Activated T-cell treated with anti-CD3 and anti-CD28 coated beads, Interleukin-2, amount 50 U/mL, for 4 hours (primary cell): ENCODE data around the gene UBLCP1. TPM values are rescaled to one million over a fixed set of nuclear protein-coding genes. Genes with fewer than 3 reads are reported as not detected.
"Not testable (repeated sequence)": the region's sequence is repeated elsewhere in the genome, so short reads cannot be mapped to it uniquely, and the experiment has no call there.

ENCODE experiments used
- ATAC-seq, 2 donors: fragments of 200-7000 bp; cut with Tn5 transposase; one replicate each; pipeline ENCODE4 v1.10.0; 2021
- DNase-seq: peaks from one replicate; pipeline ENCODE4 v3.0.0-alpha.2; 2020
- H3K27me3 Mint-ChIP-seq: one replicate; pipeline ENCODE4 v1.8.0; 2021; ENCODE audit warnings: low read depth, mixed read lengths
- H3K36me3 Mint-ChIP-seq: one replicate; pipeline ENCODE4 v1.8.0; 2022; ENCODE audit warnings: mixed read lengths; ENCODE audit not compliant: insufficient read depth
- H3K4me1 Mint-ChIP-seq: one replicate; pipeline ENCODE4 v1.8.0; 2021; ENCODE audit warnings: low read depth, mixed read lengths
- H3K4me3 Mint-ChIP-seq: one replicate; pipeline ENCODE4 v1.8.0; 2021; ENCODE audit warnings: mild to moderate bottlenecking, moderate library complexity, mixed read lengths
- H3K9me3 Mint-ChIP-seq: one replicate; pipeline ENCODE4 v1.8.0; 2021; ENCODE audit warnings: mixed read lengths
- total RNA-seq, 3 donors: library from RNA; stranded (reverse); gene quantifications; one replicate each; pipeline ENCODE4 v1.2.1, GENCODE V29; 2021

UBLCP1 gene
- total RNA-seq: 10 to 100 TPM; 39.7 to 43.9 (median 42.7) TPM

- Mint-ChIP-seq H3K4me3 (peak within 1 kb of the TSS; percentile 96), H3K36me3 (peaks cover 21% of the 10 kb centered on the region), H3K27me3 (no peaks in the 10 kb centered on the region), H3K4me1 (peaks cover 40% of the 10 kb centered on the region), H3K9me3 (no peaks in the 10 kb centered on the region)
- ATAC-seq: peak; percentile 90
- peak; percentile 64 for DNase-seq
These were observed at the start of gene UBLCP1 for GRCh38 chr5:159262859-159263568. Gene UBLCP1, plus strand, starts transcription at chr5:159263290. Its CDS starts 5,626 bp downstream, at chr5:159268916.

- Mint-ChIP-seq H3K36me3 (no peaks in the 10 kb centered on the region), H3K4me3 (no peak overlapping the region), H3K4me1 (peaks cover 17% of the 10 kb centered on the region), H3K27me3 (peaks cover 2% of the 10 kb centered on the region), H3K9me3 (no peaks in the 10 kb centered on the region)
- DNase-seq (no peak), ATAC-seq (no peak)
These were observed 48.4 kb upstream of the UBLCP1 start for GRCh38 chr5:159214486-159215271.

- H3K4me3 Mint-ChIP-seq: no peak overlapping the region
- no peaks in the 10 kb centered on the region for H3K9me3 Mint-ChIP-seq
- ATAC-seq: no peak
- no peak for DNase-seq
- H3K27me3 Mint-ChIP-seq: peaks cover 2% of the 10 kb centered on the region
- peaks cover 6% of the 10 kb centered on the region for H3K4me1 Mint-ChIP-seq
- no peaks in the 10 kb centered on the region for H3K36me3 Mint-ChIP-seq
These were observed 47.2 kb upstream of the UBLCP1 start for GRCh38 chr5:159215886-159216285.

GRCh38 chr5:159216454-159216853 is 46.6 kb upstream of the UBLCP1 start:
- H3K4me3 Mint-ChIP-seq: no peak overlapping the region
- peaks cover 2% of the 10 kb centered on the region for H3K27me3 Mint-ChIP-seq
- peaks cover 6% of the 10 kb centered on the region for H3K4me1 Mint-ChIP-seq
- DNase-seq (no peak), ATAC-seq (peak in 1 of 2 donors; percentile 55)
- H3K36me3 Mint-ChIP-seq: no peaks in the 10 kb centered on the region
- no peaks in the 10 kb centered on the region for H3K9me3 Mint-ChIP-seq

GRCh38 chr5:159217236-159217635 is 45.9 kb upstream of the UBLCP1 start:
- Mint-ChIP-seq H3K4me1 (peaks cover 6% of the 10 kb centered on the region), H3K27me3 (peaks cover 2% of the 10 kb centered on the region), H3K9me3 (no peaks in the 10 kb centered on the region), H3K36me3 (no peaks in the 10 kb centered on the region), H3K4me3 (no peak overlapping the region)
- ATAC-seq (peak; percentile 52 to 63), DNase-seq (no peak)

GRCh38 chr5:159218595-159219023 is 44.5 kb upstream of the UBLCP1 start:
- DNase-seq (no peak), ATAC-seq (no peak)
- H3K4me3 Mint-ChIP-seq: no peak overlapping the region

GRCh38 chr5:159220206-159220605 is 42.9 kb upstream of the UBLCP1 start:
- no peaks in the 10 kb centered on the region for H3K9me3 Mint-ChIP-seq
- ATAC-seq (no peak), DNase-seq (no peak)
- H3K4me1 Mint-ChIP-seq: peaks cover 6% of the 10 kb centered on the region
- H3K36me3 Mint-ChIP-seq: no peaks in the 10 kb centered on the region
- H3K4me3 Mint-ChIP-seq: no peak overlapping the region
- H3K27me3 Mint-ChIP-seq: peaks cover 2% of the 10 kb centered on the region

More at GRCh38 chr5:159218595-159219023, 44.5 kb upstream of the UBLCP1 start:
- peaks cover 2% of the 10 kb centered on the region for H3K27me3 Mint-ChIP-seq
- no peaks in the 10 kb centered on the region for H3K36me3 Mint-ChIP-seq
- H3K9me3 Mint-ChIP-seq: no peaks in the 10 kb centered on the region
- H3K4me1 Mint-ChIP-seq: peaks cover 6% of the 10 kb centered on the region

GRCh38 chr5:159223469-159223868 is 39.6 kb upstream of the UBLCP1 start:
- H3K4me1 Mint-ChIP-seq: no peaks in the 10 kb centered on the region
- H3K36me3 Mint-ChIP-seq: no peaks in the 10 kb centered on the region
- DNase-seq (no peak), ATAC-seq (no peak)
- H3K9me3 Mint-ChIP-seq: no peaks in the 10 kb centered on the region
- no peak overlapping the region for H3K4me3 Mint-ChIP-seq
- peaks cover 2% of the 10 kb centered on the region for H3K27me3 Mint-ChIP-seq

- H3K9me3 Mint-ChIP-seq: no peaks in the 10 kb centered on the region
- DNase-seq (no peak), ATAC-seq (no peak)
- H3K27me3 Mint-ChIP-seq: peaks cover 2% of the 10 kb centered on the region
- H3K4me3 Mint-ChIP-seq: no peak overlapping the region
- no peaks in the 10 kb centered on the region for H3K36me3 Mint-ChIP-seq
- no peaks in the 10 kb centered on the region for H3K4me1 Mint-ChIP-seq
These were observed 38.6 kb upstream of the UBLCP1 start for GRCh38 chr5:159224471-159224870.

- Mint-ChIP-seq H3K4me3 (no peak overlapping the region), H3K36me3 (no peaks in the 10 kb centered on the region), H3K4me1 (no peaks in the 10 kb centered on the region), H3K9me3 (no peaks in the 10 kb centered on the region), H3K27me3 (peaks cover 2% of the 10 kb centered on the region)
- no peak for ATAC-seq
- no peak for DNase-seq
These were observed 36.6 kb upstream of the UBLCP1 start for GRCh38 chr5:159226451-159226850.

GRCh38 chr5:159227452-159227851 is 35.6 kb upstream of the UBLCP1 start:
- Mint-ChIP-seq H3K27me3 (peaks cover 2% of the 10 kb centered on the region), H3K36me3 (no peaks in the 10 kb centered on the region), H3K4me3 (no peak overlapping the region), H3K9me3 (no peaks in the 10 kb centered on the region), H3K4me1 (no peaks in the 10 kb centered on the region)
- ATAC-seq (no peak), DNase-seq (no peak)

GRCh38 chr5:159228097-159228496 is 35.0 kb upstream of the UBLCP1 start:
- H3K4me1 Mint-ChIP-seq, H3K4me3 Mint-ChIP-seq, H3K27me3 Mint-ChIP-seq, DNase-seq, H3K36me3 Mint-ChIP-seq, H3K9me3 Mint-ChIP-seq, ATAC-seq: not testable (repeated sequence)

- no peaks in the 10 kb centered on the region for H3K36me3 Mint-ChIP-seq
- ATAC-seq: no peak
These were observed 32.4 kb upstream of the UBLCP1 start for GRCh38 chr5:159230657-159231056.

GRCh38 chr5:159231167-159231566 is 31.9 kb upstream of the UBLCP1 start:
- Mint-ChIP-seq H3K4me1 (no peaks in the 10 kb centered on the region), H3K9me3 (no peaks in the 10 kb centered on the region), H3K36me3 (no peaks in the 10 kb centered on the region), H3K4me3 (no peak overlapping the region), H3K27me3 (peaks cover 2% of the 10 kb centered on the region)
- ATAC-seq (no peak), DNase-seq (no peak)

More at GRCh38 chr5:159230657-159231056, 32.4 kb upstream of the UBLCP1 start:
- peaks cover 2% of the 10 kb centered on the region for H3K27me3 Mint-ChIP-seq
- no peak overlapping the region for H3K4me3 Mint-ChIP-seq
- H3K9me3 Mint-ChIP-seq: no peaks in the 10 kb centered on the region
- no peaks in the 10 kb centered on the region for H3K4me1 Mint-ChIP-seq
- DNase-seq: no peak
